HEK293 (cell line): ENCODE data around the gene KIAA0753.

Source experiments
- ZBTB8A ChIP-seq: fragments of 450-650 bp; formaldehyde crosslinking; IDR thresholded peaks from 2 replicates; pipeline ENCODE4 v1.5.1; 2016; ENCODE audit warnings: missing biosample characterization, missing genetic modification characterization
- ZNF311 ChIP-seq: fragments of 450-650 bp; formaldehyde crosslinking; IDR thresholded peaks from 2 replicates; pipeline ENCODE4 v1.5.1; 2017; ENCODE audit warnings: missing biosample characterization, missing genetic modification characterization, borderline replicate concordance
- ZNF555 ChIP-seq: fragments of 450-650 bp; formaldehyde crosslinking; conservative IDR thresholded peaks from 2 replicates; pipeline ENCODE4 v1.5.1; 2017; ENCODE audit warnings: missing biosample characterization, mild to moderate bottlenecking, missing genetic modification characterization, inconsistent platforms
- TF ChIP-seq, protein P1 (sequence below): fragments of 450-650 bp; formaldehyde crosslinking; IDR thresholded peaks from 2 replicates; pipeline ENCODE4 v1.5.1; 2016; ENCODE audit warnings: missing biosample characterization, missing genetic modification characterization
- TF ChIP-seq, protein P2 (sequence below): fragments of 450-650 bp; IDR thresholded peaks from 2 replicates; pipeline ENCODE4 v1.5.1; 2018; ENCODE audit warnings: missing biosample characterization, missing genetic modification characterization

DNA sequence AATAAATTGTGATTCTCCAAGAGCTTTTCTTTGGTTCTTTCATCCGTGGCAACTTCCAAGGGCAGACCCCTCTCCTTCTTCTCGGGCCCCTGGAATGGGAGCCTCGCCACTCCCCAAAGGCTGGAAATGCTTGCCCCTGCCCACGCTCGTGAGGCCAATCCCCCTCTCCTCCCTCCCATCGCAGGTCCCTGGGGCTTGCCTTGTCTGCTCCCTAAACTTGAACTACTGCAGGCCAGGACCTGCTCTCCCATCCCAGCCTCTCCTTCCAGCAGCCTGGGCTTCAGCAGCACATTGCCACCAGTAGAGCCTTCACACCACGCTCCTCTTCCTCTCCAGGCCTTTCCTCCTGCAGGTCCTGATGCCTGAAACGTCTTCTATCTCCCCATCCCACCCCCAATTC lies 95.2 kb downstream of the KIAA0753 start:
- TF ChIP-seq, protein P1, sequence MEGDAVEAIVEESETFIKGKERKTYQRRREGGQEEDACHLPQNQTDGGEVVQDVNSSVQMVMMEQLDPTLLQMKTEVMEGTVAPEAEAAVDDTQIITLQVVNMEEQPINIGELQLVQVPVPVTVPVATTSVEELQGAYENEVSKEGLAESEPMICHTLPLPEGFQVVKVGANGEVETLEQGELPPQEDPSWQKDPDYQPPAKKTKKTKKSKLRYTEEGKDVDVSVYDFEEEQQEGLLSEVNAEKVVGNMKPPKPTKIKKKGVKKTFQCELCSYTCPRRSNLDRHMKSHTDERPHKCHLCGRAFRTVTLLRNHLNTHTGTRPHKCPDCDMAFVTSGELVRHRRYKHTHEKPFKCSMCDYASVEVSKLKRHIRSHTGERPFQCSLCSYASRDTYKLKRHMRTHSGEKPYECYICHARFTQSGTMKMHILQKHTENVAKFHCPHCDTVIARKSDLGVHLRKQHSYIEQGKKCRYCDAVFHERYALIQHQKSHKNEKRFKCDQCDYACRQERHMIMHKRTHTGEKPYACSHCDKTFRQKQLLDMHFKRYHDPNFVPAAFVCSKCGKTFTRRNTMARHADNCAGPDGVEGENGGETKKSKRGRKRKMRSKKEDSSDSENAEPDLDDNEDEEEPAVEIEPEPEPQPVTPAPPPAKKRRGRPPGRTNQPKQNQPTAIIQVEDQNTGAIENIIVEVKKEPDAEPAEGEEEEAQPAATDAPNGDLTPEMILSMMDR (tag by site-specific recombination), result no peak
- TF ChIP-seq ZNF311 (tag by site-specific recombination) (no peak), ZNF555 (no peak), ZBTB8A (tag by site-specific recombination) (no peak)
- TF ChIP-seq, protein P2, sequence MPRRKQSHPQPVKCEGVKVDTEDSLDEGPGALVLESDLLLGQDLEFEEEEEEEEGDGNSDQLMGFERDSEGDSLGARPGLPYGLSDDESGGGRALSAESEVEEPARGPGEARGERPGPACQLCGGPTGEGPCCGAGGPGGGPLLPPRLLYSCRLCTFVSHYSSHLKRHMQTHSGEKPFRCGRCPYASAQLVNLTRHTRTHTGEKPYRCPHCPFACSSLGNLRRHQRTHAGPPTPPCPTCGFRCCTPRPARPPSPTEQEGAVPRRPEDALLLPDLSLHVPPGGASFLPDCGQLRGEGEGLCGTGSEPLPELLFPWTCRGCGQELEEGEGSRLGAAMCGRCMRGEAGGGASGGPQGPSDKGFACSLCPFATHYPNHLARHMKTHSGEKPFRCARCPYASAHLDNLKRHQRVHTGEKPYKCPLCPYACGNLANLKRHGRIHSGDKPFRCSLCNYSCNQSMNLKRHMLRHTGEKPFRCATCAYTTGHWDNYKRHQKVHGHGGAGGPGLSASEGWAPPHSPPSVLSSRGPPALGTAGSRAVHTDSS (tag by site-specific recombination), result no peak
